H9 (cell line): Measurements from ENCODE around the gene CCDC192. TPM values are rescaled to one million over a fixed set of nuclear protein-coding genes. Genes with fewer than 3 reads are reported as not detected.

Source experiments
- DNase-seq: peaks from one replicate; pipeline ENCODE4 v3.0.0-alpha.2; 2017
- H2AFZ ChIP-seq: one replicate; pipeline ENCODE4 v1.6.1; 2013; ENCODE audit warnings: mild to moderate bottlenecking, low read length, control low read depth, moderate library complexity
- H2AK5ac ChIP-seq: 2 replicates; pipeline ENCODE4 v1.6.1; 2013; ENCODE audit warnings: low read length, control low read depth, mixed read lengths; ENCODE audit not compliant: insufficient read length
- H2BK120ac ChIP-seq: one replicate; pipeline ENCODE4 v1.6.1; 2013; ENCODE audit warnings: low read depth, mild to moderate bottlenecking, low read length, control low read depth, inconsistent platforms; ENCODE audit not compliant: poor library complexity, severe bottlenecking
- H2BK12ac ChIP-seq: 2 replicates; pipeline ENCODE4 v1.6.1; 2013; ENCODE audit warnings: low read length, control low read depth, mixed read lengths, low read depth; ENCODE audit not compliant: insufficient read length
- H2BK15ac ChIP-seq: 2 replicates; pipeline ENCODE4 v1.6.1; 2013; ENCODE audit warnings: low read depth, low read length, control low read depth
- H2BK20ac ChIP-seq: one replicate; pipeline ENCODE4 v1.6.1; 2013; ENCODE audit warnings: low read depth, mild to moderate bottlenecking, low read length, control low read depth, inconsistent platforms; ENCODE audit not compliant: poor library complexity, severe bottlenecking
- H2BK5ac ChIP-seq: 2 replicates; pipeline ENCODE4 v1.6.1; 2013; ENCODE audit warnings: low read length, control low read depth, mixed read lengths; ENCODE audit not compliant: insufficient read length
- H3K14ac ChIP-seq: 2 replicates; pipeline ENCODE4 v1.6.1; 2013; ENCODE audit warnings: low read length, control low read depth; ENCODE audit not compliant: insufficient read depth
- H3K18ac ChIP-seq: 2 replicates; pipeline ENCODE4 v1.6.1; 2013; ENCODE audit warnings: low read depth, mild to moderate bottlenecking, mixed read lengths, low read length, control low read depth; ENCODE audit not compliant: insufficient read length
- H3K23ac ChIP-seq: 2 replicates; pipeline ENCODE4 v1.6.1; 2013; ENCODE audit warnings: low read length, control low read depth, mixed read lengths, low read depth; ENCODE audit not compliant: insufficient read length
- H3K23me2 ChIP-seq: 2 replicates; pipeline ENCODE4 v1.6.1; 2013; ENCODE audit warnings: low read depth, mild to moderate bottlenecking, mixed read lengths, low read length, control low read depth; ENCODE audit not compliant: insufficient read length, poor library complexity, severe bottlenecking
- H3K27ac ChIP-seq: 2 replicates; pipeline ENCODE4 v1.5.1; 2013; ENCODE audit warnings: low read length, control low read depth, mixed read lengths, low read depth; ENCODE audit not compliant: insufficient read length
- H3K27me3 ChIP-seq: 2 replicates; pipeline ENCODE4 v1.6.1; 2013; ENCODE audit warnings: low read length, control low read depth, inconsistent platforms; ENCODE audit not compliant: insufficient read depth
- H3K4ac ChIP-seq: 2 replicates; pipeline ENCODE4 v1.6.1; 2013; ENCODE audit warnings: low read depth, mild to moderate bottlenecking, control low read depth, inconsistent platforms, low read length, moderate library complexity
- H3K4me1 ChIP-seq: 2 replicates; pipeline ENCODE4 v1.6.1; 2013; ENCODE audit warnings: low read length, control low read depth, inconsistent platforms; ENCODE audit not compliant: insufficient read depth
- H3K4me2 ChIP-seq: 2 replicates; pipeline ENCODE4 v1.6.1; 2013; ENCODE audit warnings: low read length, control low read depth, mixed read lengths; ENCODE audit not compliant: insufficient read length, insufficient read depth
- H3K56ac ChIP-seq: 2 replicates; pipeline ENCODE4 v1.6.1; 2013; ENCODE audit warnings: low read depth, mild to moderate bottlenecking, mixed read lengths, low read length, control low read depth; ENCODE audit not compliant: insufficient read length
- H3K79me1 ChIP-seq: 2 replicates; pipeline ENCODE4 v1.6.1; 2013; ENCODE audit warnings: low read depth, mild to moderate bottlenecking, moderate library complexity, low read length, control low read depth, inconsistent platforms; ENCODE audit not compliant: insufficient read depth, poor library complexity, severe bottlenecking
- H3K79me2 ChIP-seq: 2 replicates; pipeline ENCODE4 v1.6.1; 2013; ENCODE audit warnings: low read length, control low read depth, inconsistent platforms; ENCODE audit not compliant: insufficient read depth
- H3K9ac ChIP-seq: 2 replicates; pipeline ENCODE4 v1.6.1; 2013; ENCODE audit warnings: low read length, control low read depth, mixed read lengths; ENCODE audit not compliant: insufficient read length; ENCODE audit errors: extremely low read depth
- H3K9me3 ChIP-seq: one replicate; pipeline ENCODE4 v1.6.1; 2013; ENCODE audit warnings: low read depth, low read length, inconsistent platforms; ENCODE audit not compliant: control insufficient read depth
- H3T11ph ChIP-seq: one replicate; pipeline ENCODE4 v1.6.1; 2013; ENCODE audit warnings: mild to moderate bottlenecking, low read length, control low read depth, inconsistent platforms
- H4K20me1 ChIP-seq: one replicate; pipeline ENCODE4 v1.6.1; 2013; ENCODE audit not compliant: control insufficient read depth, insufficient read length, insufficient read depth
- H4K5ac ChIP-seq: 2 replicates; pipeline ENCODE4 v1.6.1; 2013; ENCODE audit warnings: low read depth, mild to moderate bottlenecking, mixed read lengths, low read length, control low read depth; ENCODE audit not compliant: insufficient read length
- H4K8ac ChIP-seq: replicated peaks from 2 replicates; pipeline ENCODE4 v1.6.1; 2013; ENCODE audit warnings: low read length, control low read depth, mixed read lengths, low read depth; ENCODE audit not compliant: insufficient read length
- H4K91ac ChIP-seq: 2 replicates; pipeline ENCODE4 v1.6.1; 2013; ENCODE audit warnings: low read depth, mild to moderate bottlenecking, moderate library complexity, mixed read lengths, low read length, control low read depth; ENCODE audit not compliant: insufficient read length
- H3K27ac Mint-ChIP-seq, 3 experiments: 2 replicates in 2 of 3; 3 replicates in 1 of 3; pipeline ENCODE4 v1.8.0; 2020 to 2021; ENCODE audit warnings: mixed read lengths in 3 of 3, mild to moderate bottlenecking in 1 of 3, moderate library complexity in 1 of 3
- H3K27me3 Mint-ChIP-seq: 2 replicates; pipeline ENCODE4 v1.8.0; 2021; ENCODE audit warnings: low read depth, mild to moderate bottlenecking, moderate library complexity, mixed read lengths
- H3K36me3 Mint-ChIP-seq, 3 experiments: 2 replicates in 2 of 3; 3 replicates in 1 of 3; pipeline ENCODE4 v1.8.0; 2020 to 2021; ENCODE audit warnings: low read depth in 3 of 3, mixed read lengths in 3 of 3; ENCODE audit not compliant: insufficient read depth in 1 of 3
- H3K4me1 Mint-ChIP-seq, 2 experiments: 2 replicates each; pipeline ENCODE4 v1.8.0; 2020; ENCODE audit warnings: mixed read lengths in 2 of 2
- H3K4me3 Mint-ChIP-seq, 2 experiments: 2 replicates in 1 of 2; 3 replicates in 1 of 2; pipeline ENCODE4 v1.8.0; 2020 to 2021; ENCODE audit warnings: mild to moderate bottlenecking in 2 of 2, mixed read lengths in 2 of 2, moderate library complexity in 1 of 2
- H3K9me3 Mint-ChIP-seq, 2 experiments: 2 replicates in 1 of 2; 3 replicates in 1 of 2; pipeline ENCODE4 v1.8.0; 2020; ENCODE audit warnings: mild to moderate bottlenecking in 2 of 2, mixed read lengths in 2 of 2, moderate library complexity in 1 of 2
- WGBS: extraction: QIAGEN DNeasy Blood & Tissue Kit; methylation state at CpG from one replicate; pipeline ENCODE4 v1.1.7; 2013; ENCODE audit warnings: missing lambda C conversion rate, low lambda C conversion rate, mixed read lengths; ENCODE audit not compliant: insufficient read length; ENCODE audit errors: extremely low coverage; 5-methylcytosine and 5-hydroxymethylcytosine counted together
- total RNA-seq: library from RNA; stranded (reverse); gene quantifications from 2 replicates; pipeline ENCODE4 v1.2.1, GENCODE V29; 2021
- TF ChIP-seq, protein P1 (sequence below): fragments of 200-600 bp; sonication (generic); conservative IDR thresholded peaks from 3 replicates; pipeline ENCODE4 v1.8.0; 2021; ENCODE audit warnings: antibody characterized with exemption, mild to moderate bottlenecking

Gene CCDC192
- total RNA-seq, 1 experiment from 2014 or later: not detected

- Histone ChIP-seq H3K18ac (no peak overlapping the region), H3K79me2 (no peaks in the 10 kb centered on the region), H3K4me2 (no peak overlapping the region), H4K20me1 (no peaks in the 10 kb centered on the region), H2BK120ac (no peak overlapping the region), H3K4me1 (no peaks in the 10 kb centered on the region), H3T11ph (no peak overlapping the region), H2AFZ (no peak overlapping the region), H3K9me3 (no peaks in the 10 kb centered on the region), H3K14ac (no peak overlapping the region), H3K4ac (no peak overlapping the region), H3K27ac (no peak overlapping the region), H3K23me2 (no peaks in the 10 kb centered on the region), H4K91ac (no peak overlapping the region), H4K5ac (no peak overlapping the region), H3K9ac (no peak overlapping the region), H2AK5ac (no peak overlapping the region), H2BK12ac (no peak overlapping the region), H3K79me1 (no peaks in the 10 kb centered on the region), H2BK15ac (no peak overlapping the region), H3K27me3 (no peaks in the 10 kb centered on the region), H2BK5ac (no peak overlapping the region), H3K23ac (no peak overlapping the region), H3K56ac (no peak overlapping the region), H4K8ac (no peak overlapping the region), H2BK20ac (no peak overlapping the region)
- Mint-ChIP-seq H3K9me3 (no peaks in the 10 kb centered on the region), H3K4me1 (no peaks in the 10 kb centered on the region), H3K36me3 (no peaks in the 10 kb centered on the region), H3K4me3 (no peak overlapping the region), H3K27me3 (no peaks in the 10 kb centered on the region), H3K27ac (no peak overlapping the region; a peak in 1 of 7 replicates)
- DNase-seq: no peak
- no CpG with 5 or more reads among the region's 6 CpGs for WGBS
- TF ChIP-seq, protein P1, sequence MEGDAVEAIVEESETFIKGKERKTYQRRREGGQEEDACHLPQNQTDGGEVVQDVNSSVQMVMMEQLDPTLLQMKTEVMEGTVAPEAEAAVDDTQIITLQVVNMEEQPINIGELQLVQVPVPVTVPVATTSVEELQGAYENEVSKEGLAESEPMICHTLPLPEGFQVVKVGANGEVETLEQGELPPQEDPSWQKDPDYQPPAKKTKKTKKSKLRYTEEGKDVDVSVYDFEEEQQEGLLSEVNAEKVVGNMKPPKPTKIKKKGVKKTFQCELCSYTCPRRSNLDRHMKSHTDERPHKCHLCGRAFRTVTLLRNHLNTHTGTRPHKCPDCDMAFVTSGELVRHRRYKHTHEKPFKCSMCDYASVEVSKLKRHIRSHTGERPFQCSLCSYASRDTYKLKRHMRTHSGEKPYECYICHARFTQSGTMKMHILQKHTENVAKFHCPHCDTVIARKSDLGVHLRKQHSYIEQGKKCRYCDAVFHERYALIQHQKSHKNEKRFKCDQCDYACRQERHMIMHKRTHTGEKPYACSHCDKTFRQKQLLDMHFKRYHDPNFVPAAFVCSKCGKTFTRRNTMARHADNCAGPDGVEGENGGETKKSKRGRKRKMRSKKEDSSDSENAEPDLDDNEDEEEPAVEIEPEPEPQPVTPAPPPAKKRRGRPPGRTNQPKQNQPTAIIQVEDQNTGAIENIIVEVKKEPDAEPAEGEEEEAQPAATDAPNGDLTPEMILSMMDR: no peak
Measured at GRCh38 chr5:127671218-127671617, 32.0 kb upstream of the CCDC192 start.
